Urinary bladder (tissue), 4 donors: ENCODE data around the gene GLT8D2. TPM values are rescaled to one million over a fixed set of nuclear protein-coding genes. Genes with fewer than 3 reads are reported as not detected.

Experiments used
- DNase-seq: peaks from one replicate; pipeline ENCODE4 v3.0.0-alpha.2; 2015; ENCODE audit errors: extremely low spot score
- H3K27ac ChIP-seq: one replicate; pipeline ENCODE4 v1.5.1; 2013; ENCODE audit warnings: low read depth, mild to moderate bottlenecking, moderate library complexity
- H3K36me3 ChIP-seq: one replicate; pipeline ENCODE4 v1.6.1; 2013; ENCODE audit warnings: mild to moderate bottlenecking, moderate library complexity; ENCODE audit not compliant: insufficient read depth
- H3K4me1 ChIP-seq: one replicate; pipeline ENCODE4 v1.6.1; 2013; ENCODE audit warnings: mild to moderate bottlenecking, moderate library complexity; ENCODE audit not compliant: insufficient read depth
- H3K4me3 ChIP-seq: one replicate; pipeline ENCODE4 v1.5.1; 2013; ENCODE audit warnings: low read depth, low read length
- WGBS: extraction: QIAGEN DNeasy Blood & Tissue Kit; methylation state at CpG from one replicate; pipeline ENCODE4 v1.1.7; 2013; 5-methylcytosine and 5-hydroxymethylcytosine counted together
- polyA plus RNA-seq: library from polyadenylated mRNA; stranded (reverse); fragments of 200-250 nt; gene quantifications from one replicate; pipeline ENCODE4 v1.2.3, GENCODE V29; 2013
- total RNA-seq: library from RNA; depleted of rRNA; stranded (reverse); fragments of >200 nt; gene quantifications from one replicate; pipeline ENCODE4 v1.2.3, GENCODE V29; 2014
- donor health status: healthy with polysubstance abuse.
- donor health status: healthy.

GLT8D2 gene
- total and polyA plus RNA-seq, 2 donors = 37.2 to 101 TPM

DNA sequence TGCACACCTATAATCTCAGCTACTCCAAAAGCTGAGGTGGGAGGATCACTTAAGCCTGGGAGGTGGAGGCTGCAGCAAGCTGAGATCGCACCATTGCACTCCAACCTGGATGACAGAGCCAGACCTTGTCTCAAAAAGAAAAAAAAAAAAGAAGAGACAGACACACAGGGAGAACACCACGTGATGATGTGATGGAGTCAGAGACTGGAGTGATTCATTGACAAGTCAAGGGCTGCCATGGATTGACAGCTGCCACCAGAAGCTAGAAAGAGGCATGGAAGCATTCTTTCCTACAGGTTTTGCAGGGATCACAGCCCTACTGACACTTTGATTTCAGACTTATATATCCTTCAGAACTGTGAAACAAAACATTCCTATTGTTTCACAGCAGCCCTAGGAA is 10.8 kb upstream of the GLT8D2 start:
- H3K27ac ChIP-seq = no peak overlapping the region
- H3K36me3 ChIP-seq = no peaks in the 10 kb centered on the region
- no peak overlapping the region for H3K4me3 ChIP-seq
- DNase-seq = no peak
- no peaks in the 10 kb centered on the region for H3K4me1 ChIP-seq
- WGBS = 64% methylated on average over 2 of the region's 2 CpGs

DNA sequence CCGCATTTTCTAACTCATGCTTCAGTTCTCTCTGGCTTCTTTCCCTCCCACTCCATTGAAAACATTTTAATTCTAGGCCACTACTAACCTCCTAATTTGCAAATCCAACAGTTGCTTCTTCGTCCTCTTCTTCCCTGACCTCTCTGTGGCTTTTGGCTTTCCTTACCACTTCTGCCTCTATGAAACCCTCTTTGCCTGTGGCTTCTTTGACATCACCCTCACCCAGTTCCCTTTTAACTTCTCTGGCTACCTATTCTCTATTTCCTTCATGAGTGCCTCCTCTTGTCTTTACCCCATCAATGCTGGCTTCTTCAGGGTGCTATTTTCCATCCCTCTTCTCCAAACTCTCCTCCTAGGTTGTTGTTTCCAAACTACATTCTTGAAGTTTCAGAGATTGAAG is 10.0 kb upstream of the GLT8D2 start:
- no peak for DNase-seq
- Histone ChIP-seq H3K4me1 (no peaks in the 10 kb centered on the region), H3K4me3 (no peak overlapping the region), H3K27ac (no peak overlapping the region), H3K36me3 (no peaks in the 10 kb centered on the region)
- WGBS = 78% methylated on average over 2 of the region's 2 CpGs

DNA sequence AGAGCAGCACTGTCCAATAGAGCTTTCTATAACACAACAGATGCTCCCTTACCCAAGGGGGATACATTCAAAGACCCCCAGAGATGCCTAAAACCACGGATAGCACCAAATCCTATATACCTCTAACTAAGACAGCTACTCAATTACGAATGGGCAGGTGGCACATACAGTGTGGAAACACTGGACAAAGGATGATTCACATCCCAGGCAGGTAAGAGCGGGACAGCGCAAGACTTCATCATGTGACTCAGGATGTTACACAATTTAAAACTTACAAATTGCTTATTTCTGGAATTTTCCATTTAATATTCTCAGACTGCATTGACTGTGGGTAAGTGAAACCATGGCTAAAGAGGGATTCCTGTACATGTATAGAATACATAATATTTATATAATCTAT is 8.8 kb upstream of the GLT8D2 start:
- no peaks in the 10 kb centered on the region for H3K36me3 ChIP-seq
- H3K4me1 ChIP-seq = no peaks in the 10 kb centered on the region
- H3K4me3 ChIP-seq = no peak overlapping the region
- no peak for DNase-seq
- 85% methylated on average over 4 of the region's 4 CpGs for WGBS
- no peak overlapping the region for H3K27ac ChIP-seq

DNA sequence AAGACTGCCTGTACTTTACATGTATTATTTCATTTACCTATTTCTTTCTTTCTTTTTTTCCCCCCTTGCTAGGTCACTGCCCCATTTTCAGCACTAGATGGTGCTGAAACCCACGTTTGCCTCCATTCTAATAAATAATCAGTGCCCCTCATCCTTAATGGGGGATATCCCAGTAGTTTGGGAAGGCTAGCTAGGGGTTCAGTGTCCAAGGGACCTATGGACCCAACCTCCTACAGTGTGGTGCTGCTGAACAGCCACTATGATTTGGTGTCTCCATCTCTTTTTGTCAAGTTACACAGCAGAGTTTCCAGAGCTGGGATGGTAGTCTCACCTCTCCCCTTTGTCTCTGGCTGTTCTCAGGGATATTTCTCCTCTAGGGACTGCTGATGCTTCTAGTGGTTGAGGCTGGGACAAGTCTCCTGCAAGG is 7.8 kb upstream of the GLT8D2 start:
- no peaks in the 10 kb centered on the region for H3K4me1 ChIP-seq
- WGBS = 13% methylated on average over 1 of the region's 1 CpG
- H3K4me3 ChIP-seq = no peak overlapping the region
- no peak overlapping the region for H3K27ac ChIP-seq
- no peaks in the 10 kb centered on the region for H3K36me3 ChIP-seq
- no peak for DNase-seq

DNA sequence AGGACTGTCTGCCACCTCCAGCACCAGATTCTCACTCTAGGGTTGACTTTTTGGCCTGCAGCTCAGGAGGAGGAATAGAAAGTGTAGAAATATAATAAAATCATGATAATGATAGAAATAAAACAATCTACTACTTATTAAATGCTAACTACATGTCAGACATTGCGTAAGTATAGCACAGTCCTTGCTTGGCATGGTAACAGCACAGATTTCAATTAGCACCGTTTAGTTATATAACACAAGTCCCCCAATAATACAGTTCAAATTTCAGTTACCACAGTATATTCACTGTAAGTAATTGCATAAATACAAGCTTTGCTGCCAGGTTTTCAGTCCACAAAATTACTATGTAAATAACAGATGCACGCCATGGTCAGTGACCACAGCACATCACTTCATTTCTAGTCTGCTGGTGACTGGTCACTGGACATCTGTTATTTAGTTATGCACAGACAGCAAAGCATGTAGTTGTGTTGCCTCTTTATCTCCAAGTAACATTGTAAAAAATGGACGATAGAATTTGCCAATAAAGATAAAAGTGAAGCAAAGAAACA is 6.5 kb upstream of the GLT8D2 start:
- H3K4me1 ChIP-seq = no peaks in the 10 kb centered on the region
- H3K27ac ChIP-seq = no peak overlapping the region
- 50% methylated on average over 4 of the region's 4 CpGs for WGBS
- H3K4me3 ChIP-seq = no peak overlapping the region
- DNase-seq = no peak
- H3K36me3 ChIP-seq = no peaks in the 10 kb centered on the region

DNA sequence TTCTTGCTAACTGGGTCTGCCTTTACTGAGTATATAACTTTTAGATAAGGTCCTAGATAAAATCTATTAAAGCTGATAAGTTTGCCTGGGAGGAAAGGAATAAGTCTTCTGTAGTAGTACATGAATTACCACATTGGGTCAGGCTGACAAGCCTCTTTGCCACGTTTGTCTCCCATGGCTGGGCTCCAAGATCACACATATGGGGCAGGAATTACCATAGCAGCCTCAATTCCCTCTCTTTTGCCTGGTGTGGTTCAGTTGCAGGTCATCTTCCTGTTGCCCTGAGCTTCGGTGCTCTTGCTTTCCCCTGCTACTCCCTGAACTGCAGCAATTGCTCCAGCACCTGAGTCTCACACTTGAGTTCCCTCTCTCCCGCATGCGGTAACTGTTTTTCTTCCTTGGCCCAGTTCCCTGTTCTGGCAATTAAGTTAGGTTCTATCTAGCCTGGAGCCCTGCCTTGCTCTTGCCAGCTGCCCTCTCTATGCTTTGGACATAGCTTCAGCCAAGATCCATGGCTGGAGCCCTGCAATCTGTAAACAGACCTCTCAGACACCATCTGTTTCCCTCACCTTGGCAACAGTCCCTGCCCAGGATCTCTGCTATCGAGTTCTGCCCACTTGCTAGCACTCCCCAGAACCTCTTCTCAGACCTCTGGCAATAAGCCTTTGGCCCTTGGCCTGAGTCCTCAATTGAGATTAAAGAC is 5.8 kb upstream of the GLT8D2 start:
- Histone ChIP-seq H3K27ac (no peak overlapping the region), H3K4me1 (no peaks in the 10 kb centered on the region), H3K4me3 (no peak overlapping the region), H3K36me3 (no peaks in the 10 kb centered on the region)
- 26% methylated on average over 5 of the region's 5 CpGs for WGBS
- no peak for DNase-seq

DNA sequence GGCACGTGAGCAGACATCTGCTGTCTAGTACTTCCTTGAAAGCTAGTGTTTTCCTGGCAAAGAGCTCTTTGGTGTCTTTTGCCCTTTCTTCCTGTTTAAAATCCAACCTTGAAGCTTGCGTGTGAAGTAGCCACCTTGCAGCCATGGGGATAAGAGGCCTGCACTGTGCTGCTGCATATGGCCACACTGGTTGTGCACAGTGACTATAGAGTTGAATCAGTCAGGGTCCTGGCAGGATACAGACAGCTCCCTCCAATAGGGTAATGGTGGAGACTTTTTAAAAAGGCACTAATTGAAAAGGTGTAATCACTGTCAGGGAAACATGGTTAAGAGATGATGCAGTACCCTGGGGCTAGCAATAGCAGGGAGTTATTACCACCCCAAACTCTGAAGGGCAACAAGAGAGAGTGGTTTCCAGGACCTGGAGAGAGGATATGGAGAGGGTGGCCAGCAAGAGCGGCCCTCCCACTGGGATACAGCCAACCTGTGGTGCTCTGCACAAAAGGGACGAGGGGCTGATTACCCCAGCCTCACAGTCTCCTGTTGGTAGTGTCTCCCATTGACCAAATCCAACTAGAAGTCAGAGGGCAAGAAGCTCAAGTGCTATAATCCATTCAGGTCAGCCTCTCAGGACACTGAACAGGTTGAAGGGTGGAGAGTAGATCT is 4.8 kb upstream of the GLT8D2 start:
- no peaks in the 10 kb centered on the region for H3K36me3 ChIP-seq
- H3K4me3 ChIP-seq = no peak overlapping the region
- 64% methylated on average over 4 of the region's 4 CpGs for WGBS
- DNase-seq = no peak
- no peaks in the 10 kb centered on the region for H3K4me1 ChIP-seq
- H3K27ac ChIP-seq = no peak overlapping the region

DNA sequence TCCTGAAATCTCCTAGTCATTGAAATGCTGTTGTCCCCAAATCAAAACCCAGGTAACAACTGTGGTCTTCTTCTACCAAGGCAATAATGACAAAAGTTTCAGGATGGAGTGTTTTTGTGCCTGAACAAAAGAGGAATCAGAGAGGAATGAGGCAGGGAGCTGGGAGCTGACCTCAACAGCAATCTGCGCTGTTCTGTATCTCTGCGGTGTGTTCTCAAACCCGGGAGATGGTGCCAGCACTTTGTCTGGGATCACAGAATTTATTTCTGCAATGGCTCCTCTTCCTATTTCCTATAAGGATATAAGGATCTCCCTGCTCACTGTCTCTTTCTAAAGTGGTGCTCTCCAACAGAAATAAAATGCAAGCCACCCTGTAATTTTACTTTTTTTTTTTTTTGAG is 449 bp upstream of the GLT8D2 start:
- Histone ChIP-seq H3K36me3 (no peaks in the 10 kb centered on the region), H3K27ac (no peak overlapping the region), H3K4me3 (peak overlapping the region; percentile 43), H3K4me1 (no peaks in the 10 kb centered on the region)
- DNase-seq = no peak
- 18% methylated on average over 3 of the region's 3 CpGs for WGBS

DNA sequence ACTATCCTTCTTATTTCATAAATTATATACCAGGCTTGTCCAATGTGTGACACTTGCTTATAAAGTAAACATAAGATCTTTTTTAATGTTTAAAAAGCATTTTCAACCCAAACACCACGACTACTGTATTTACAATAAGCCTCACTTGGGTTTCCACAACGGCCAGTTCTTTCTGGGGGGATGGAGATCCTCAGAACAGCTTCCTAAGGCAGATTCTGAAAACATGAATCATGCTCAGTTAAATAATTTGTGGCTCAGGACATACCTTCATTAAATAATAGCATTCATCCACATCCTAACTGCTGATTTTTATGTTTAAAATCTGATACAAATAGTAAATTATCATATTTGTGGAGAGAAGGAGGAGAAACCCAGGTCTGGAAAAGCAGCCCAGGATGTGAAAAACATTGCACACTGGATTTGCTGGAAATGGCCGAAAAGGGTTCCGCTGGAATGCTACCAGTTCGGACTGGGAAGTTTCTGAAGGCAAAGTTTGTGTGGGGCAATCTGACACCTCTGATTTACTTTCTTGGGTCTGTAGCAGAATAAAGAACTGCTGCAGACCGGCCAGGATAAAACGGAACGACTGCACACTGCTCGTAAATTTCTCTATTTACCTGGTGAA is 597 bp downstream of the GLT8D2 start:
- Histone ChIP-seq H3K4me3 (peak overlapping the region; percentile 43), H3K36me3 (no peaks in the 10 kb centered on the region), H3K4me1 (no peaks in the 10 kb centered on the region), H3K27ac (peak overlapping the region; percentile 62)
- no peak for DNase-seq
- 10% methylated on average over 9 of the region's 9 CpGs for WGBS

DNA sequence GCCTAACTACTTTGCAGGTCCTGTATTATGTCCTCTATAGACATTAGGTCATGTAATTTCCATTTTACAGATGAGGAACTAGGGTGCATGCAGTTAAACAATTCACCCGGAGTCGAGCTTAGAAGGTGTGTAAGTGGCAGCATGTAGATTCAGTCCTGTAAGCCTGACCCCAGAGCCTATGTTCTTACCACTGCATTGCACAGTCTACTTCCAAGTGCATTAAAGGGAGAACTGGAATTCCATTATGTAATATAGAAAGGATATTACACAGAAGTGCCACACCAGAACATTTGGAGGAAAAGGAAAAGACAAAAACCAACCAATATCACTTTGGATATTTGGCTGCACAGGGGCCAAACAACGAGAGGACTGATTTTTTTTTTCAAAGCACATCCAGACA is 1.2 kb downstream of the GLT8D2 start:
- WGBS = 27% methylated on average over 3 of the region's 3 CpGs
- Histone ChIP-seq H3K4me1 (no peaks in the 10 kb centered on the region), H3K27ac (no peak overlapping the region), H3K4me3 (peak overlapping the region; percentile 17), H3K36me3 (no peaks in the 10 kb centered on the region)
- no peak for DNase-seq

DNA sequence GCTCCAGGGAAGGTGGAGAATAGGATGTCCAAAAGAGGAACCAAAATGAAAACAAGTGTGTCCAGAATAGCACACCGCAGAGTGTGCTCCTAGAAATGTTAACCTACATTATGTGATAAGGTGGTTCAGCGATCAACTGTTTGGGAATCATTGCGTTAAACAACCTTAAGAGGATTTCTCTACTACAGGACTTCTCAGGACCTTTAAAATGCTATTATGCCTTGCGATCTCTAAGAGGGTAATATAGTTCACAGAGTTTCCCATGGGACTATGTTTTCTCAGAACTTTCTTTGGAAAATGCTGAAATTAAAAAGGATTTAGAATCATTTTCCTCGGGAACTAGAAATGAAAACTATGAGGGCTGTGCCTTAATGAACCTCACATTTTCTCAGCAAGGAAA is 1.8 kb downstream of the GLT8D2 start:
- 60% methylated on average over 5 of the region's 5 CpGs for WGBS
- Histone ChIP-seq H3K4me1 (no peaks in the 10 kb centered on the region), H3K4me3 (peak overlapping the region; percentile 17), H3K36me3 (no peaks in the 10 kb centered on the region), H3K27ac (no peak overlapping the region)
- no peak for DNase-seq

DNA sequence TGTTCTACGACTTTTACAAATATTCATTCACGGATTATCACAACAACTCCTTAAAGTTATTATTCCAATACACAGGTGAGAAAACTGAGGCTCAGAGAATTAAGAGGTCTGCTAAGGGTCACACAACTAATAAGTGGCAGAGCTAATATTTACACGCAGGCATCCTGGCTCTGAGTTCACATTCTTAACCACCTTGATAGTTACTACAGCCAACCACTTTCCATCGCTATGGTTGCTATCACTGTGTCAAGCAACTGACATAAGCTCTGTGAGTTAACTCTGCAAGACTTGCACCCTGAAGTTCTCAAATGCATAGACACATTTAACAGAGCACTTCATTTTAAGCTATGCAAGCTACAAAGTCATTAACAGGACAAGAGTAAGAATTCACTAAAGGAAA is 3.7 kb downstream of the GLT8D2 start:
- no peak for DNase-seq
- H3K4me3 ChIP-seq = no peak overlapping the region
- H3K4me1 ChIP-seq = no peaks in the 10 kb centered on the region
- H3K27ac ChIP-seq = no peak overlapping the region
- no peaks in the 10 kb centered on the region for H3K36me3 ChIP-seq
- WGBS = 89% methylated on average over 4 of the region's 4 CpGs

DNA sequence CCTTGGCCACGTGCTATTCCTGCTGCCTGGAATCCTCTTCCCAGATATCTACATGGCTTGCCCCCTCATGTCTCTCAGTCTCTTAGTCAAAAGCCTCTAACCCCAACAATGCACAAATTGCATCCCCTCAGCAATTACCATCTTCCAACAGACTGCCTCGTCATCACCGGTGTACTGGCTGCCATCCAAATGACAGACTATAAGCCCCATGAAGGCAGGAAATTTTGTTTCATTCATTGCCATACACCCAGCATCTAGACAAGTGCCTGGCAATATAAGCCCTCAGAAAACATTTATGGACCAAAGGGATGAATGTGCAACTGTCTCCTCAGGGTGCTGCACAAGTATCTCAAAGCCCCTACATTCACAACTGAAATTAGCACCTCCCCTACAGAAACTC is 5.8 kb downstream of the GLT8D2 start:
- 86% methylated on average over 3 of the region's 3 CpGs for WGBS
- no peak for DNase-seq
- Histone ChIP-seq H3K4me1 (no peaks in the 10 kb centered on the region), H3K4me3 (no peak overlapping the region), H3K27ac (no peak overlapping the region), H3K36me3 (no peaks in the 10 kb centered on the region)

DNA sequence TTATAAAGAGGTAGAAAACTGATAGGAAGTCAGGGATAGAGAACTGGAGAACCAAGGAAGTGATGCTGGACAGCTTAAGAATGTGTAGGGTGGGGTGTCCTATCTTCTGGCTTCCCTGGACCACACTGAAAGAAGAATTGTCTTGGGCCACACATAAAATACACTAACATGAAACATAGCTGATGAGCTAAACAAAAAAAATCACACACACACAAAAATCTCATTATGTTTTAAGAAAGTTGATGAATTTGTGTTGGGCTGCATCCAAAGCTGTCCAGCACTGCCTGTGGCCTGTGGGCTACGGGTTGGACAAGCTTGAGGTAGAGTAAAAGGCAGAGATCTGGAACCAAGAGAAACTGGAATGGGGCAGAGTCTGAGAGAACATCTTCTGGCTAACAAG is 7.4 kb downstream of the GLT8D2 start:
- H3K36me3 ChIP-seq = no peaks in the 10 kb centered on the region
- H3K4me3 ChIP-seq = no peak overlapping the region
- H3K27ac ChIP-seq = no peak overlapping the region
- no peaks in the 10 kb centered on the region for H3K4me1 ChIP-seq
- 89% methylated on average over 1 of the region's 1 CpG for WGBS
- DNase-seq = no peak
